Ascending aorta (tissue), 2 donors: ENCODE measurements around the gene ADGRG1. TPM values are rescaled to one million over a fixed set of nuclear protein-coding genes. Genes with fewer than 3 reads are reported as not detected.

Experiments used
- DNase-seq, 2 donors: peaks; one replicate each; pipeline ENCODE4 v3.0.0-alpha.2; 2019; ENCODE audit warnings: low spot score in 2 of 2
- H3K27ac ChIP-seq, 2 donors: fragments of 200-600 bp; sonication (generic); one replicate each; pipeline ENCODE4 v1.5.1; 2016 to 2017; ENCODE audit warnings: mild to moderate bottlenecking in 1 of 2
- H3K27me3 ChIP-seq: fragments of 200-600 bp; sonication (generic); one replicate; pipeline ENCODE4 v1.5.1; 2017
- H3K36me3 ChIP-seq, 2 donors: fragments of 200-600 bp; sonication (generic); one replicate each; pipeline ENCODE4 v1.5.1; 2016
- H3K4me1 ChIP-seq, 2 donors: fragments of 200-600 bp; sonication (generic); one replicate each; pipeline ENCODE4 v1.5.1; 2016 to 2017; ENCODE audit warnings: mild to moderate bottlenecking in 1 of 2
- H3K4me3 ChIP-seq, 2 donors: fragments of 200-600 bp; sonication (generic); one replicate each; pipeline ENCODE4 v1.5.1; 2016 to 2017; ENCODE audit warnings: mild to moderate bottlenecking in 1 of 2
- H3K9me3 ChIP-seq, 2 donors: fragments of 200-600 bp; sonication (generic); one replicate each; pipeline ENCODE4 v1.5.1; 2016
- CTCF ChIP-seq, 3 experiments: fragments of 200-600 bp in 2 of 3; fragments of 450-650 bp in 1 of 3; sonication (generic) in 2 of 3; IDR thresholded peaks; one replicate each; pipeline ENCODE4 v1.5.1; 2016 to 2019; ENCODE audit warnings: antibody characterized with exemption in 3 of 3, mild to moderate bottlenecking in 1 of 3, moderate library complexity in 1 of 3
- intact Hi-C: fragments of 100-400 bp; cut with DNase I; formaldehyde crosslinking; loops from one replicate; pipeline ENCODE4 v1.15.1; 2023
- total RNA-seq: library from RNA; depleted of rRNA; stranded (reverse); fragments of >200 nt; gene quantifications from one replicate; pipeline ENCODE4 v1.1.0, GENCODE V29; 2016

Gene ADGRG1
- total RNA-seq, 1 donor from 2014 or later, result 343 TPM

DNA sequence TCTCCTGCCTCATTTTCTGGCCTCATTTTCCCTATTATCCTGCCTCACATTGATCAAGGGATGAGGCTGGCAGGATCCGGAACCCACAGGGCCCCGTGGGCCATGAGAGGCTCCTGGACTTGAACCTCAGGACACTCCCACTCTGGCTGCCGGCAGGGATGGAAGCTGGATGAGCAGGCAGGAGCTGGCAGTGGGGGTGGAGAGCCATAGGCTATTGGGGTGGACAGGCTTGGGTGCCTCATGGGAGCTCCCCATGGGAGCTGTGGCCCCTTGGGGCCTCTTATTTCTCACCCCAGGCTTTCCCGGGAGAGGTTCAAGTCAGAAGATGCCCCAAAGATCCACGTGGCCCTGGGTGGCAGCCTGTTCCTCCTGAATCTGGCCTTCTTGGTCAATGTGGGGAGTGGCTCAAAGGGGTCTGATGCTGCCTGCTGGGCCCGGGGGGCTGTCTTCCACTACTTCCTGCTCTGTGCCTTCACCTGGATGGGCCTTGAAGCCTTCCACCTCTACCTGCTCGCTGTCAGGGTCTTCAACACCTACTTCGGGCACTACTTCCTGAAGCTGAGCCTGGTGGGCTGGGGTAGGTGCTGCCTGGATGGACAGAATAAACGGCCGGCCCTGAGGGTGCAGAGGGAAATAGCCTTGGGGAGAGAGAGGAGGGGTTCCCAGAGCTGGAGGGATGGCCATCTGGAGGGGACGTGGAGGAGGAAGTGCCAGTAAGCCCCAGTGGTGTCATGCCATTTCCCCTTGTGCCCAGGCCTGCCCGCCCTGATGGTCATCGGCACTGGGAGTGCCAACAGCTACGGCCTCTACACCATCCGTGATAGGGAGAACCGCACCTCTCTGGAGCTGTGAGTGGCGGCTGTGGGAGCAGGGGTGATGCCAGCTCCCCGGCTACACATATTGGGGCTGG lies 55.5 kb downstream of the ADGRG1 start:
- H3K4me1 ChIP-seq, result no peaks in the 10 kb centered on the region
- no peak for DNase-seq

DNA sequence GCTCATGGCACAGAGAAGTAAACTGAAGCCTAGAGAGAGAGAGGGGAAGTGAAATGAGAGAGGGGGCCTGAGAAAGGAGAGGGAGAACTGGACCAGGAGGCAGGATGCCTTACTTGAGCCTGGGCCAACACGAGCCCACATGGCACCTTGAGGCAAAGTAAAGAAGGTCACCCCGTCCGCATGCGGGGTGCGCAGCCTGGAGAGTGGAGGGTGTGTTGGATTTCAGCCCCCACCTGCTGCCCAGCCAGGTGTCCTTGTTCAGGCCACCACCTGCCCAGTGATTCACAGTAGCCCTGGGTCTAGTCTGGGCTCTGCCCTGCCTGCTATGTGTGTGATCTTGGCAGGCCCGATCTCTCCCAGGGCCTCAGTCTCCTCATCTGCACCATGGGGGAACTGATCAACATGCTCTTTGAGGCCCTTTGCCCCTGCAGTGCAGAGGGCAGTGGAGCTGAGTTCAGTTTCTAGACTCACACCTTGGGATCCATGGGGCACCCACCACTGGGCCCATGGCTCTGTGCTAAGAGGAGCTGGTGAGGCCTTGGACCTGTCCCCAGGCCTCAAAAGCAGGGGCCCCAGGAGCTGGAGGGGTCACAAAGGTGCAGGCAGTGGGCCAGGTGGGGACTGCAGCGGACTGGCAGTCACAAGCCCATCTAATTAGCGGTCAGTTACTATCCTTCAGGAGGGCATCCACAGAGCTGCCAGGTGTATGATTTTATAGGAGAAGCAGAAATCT lies 56.4 kb downstream of the ADGRG1 start:
- Histone ChIP-seq H3K27me3 (no peaks in the 10 kb centered on the region), H3K27ac (no peak overlapping the region), H3K36me3 (no peaks in the 10 kb centered on the region), H3K4me1 (no peaks in the 10 kb centered on the region), H3K4me3 (no peak overlapping the region), H3K9me3 (no peaks in the 10 kb centered on the region)
- intact Hi-C loops, result no loop called here
- no peak for DNase-seq
- TF ChIP-seq CTCF (IDR thresholded peaks at IDR 0.05), result no peak

More for the DNA sequence above, 55.5 kb downstream of the ADGRG1 start:
- H3K27ac ChIP-seq, result no peak overlapping the region
- intact Hi-C loops, result no loop called here
- H3K36me3 ChIP-seq, result no peaks in the 10 kb centered on the region
- no peak overlapping the region for H3K4me3 ChIP-seq
- no peaks in the 10 kb centered on the region for H3K27me3 ChIP-seq
- no peaks in the 10 kb centered on the region for H3K9me3 ChIP-seq
- no peak for TF ChIP-seq CTCF (IDR thresholded peaks at IDR 0.05)

DNA sequence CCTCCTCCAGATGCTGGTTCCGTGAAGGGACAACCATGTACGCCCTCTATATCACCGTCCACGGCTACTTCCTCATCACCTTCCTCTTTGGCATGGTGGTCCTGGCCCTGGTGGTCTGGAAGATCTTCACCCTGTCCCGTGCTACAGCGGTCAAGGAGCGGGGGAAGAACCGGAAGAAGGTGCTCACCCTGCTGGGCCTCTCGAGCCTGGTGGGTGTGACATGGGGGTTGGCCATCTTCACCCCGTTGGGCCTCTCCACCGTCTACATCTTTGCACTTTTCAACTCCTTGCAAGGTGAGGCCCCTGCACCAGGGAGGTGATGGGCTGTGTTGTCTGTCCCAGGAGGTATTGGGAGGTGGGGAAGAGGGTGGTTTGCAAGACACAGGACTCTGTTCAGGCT lies 57.2 kb downstream of the ADGRG1 start:
- Histone ChIP-seq H3K27me3 (no peaks in the 10 kb centered on the region), H3K4me3 (no peak overlapping the region), H3K9me3 (no peaks in the 10 kb centered on the region), H3K36me3 (no peaks in the 10 kb centered on the region), H3K27ac (no peak overlapping the region), H3K4me1 (no peaks in the 10 kb centered on the region)
- peak in 1 of 2 donors; percentile 60 for DNase-seq
- TF ChIP-seq CTCF (IDR thresholded peaks at IDR 0.05), result no peak
- intact Hi-C loops, result no loop called here

DNA sequence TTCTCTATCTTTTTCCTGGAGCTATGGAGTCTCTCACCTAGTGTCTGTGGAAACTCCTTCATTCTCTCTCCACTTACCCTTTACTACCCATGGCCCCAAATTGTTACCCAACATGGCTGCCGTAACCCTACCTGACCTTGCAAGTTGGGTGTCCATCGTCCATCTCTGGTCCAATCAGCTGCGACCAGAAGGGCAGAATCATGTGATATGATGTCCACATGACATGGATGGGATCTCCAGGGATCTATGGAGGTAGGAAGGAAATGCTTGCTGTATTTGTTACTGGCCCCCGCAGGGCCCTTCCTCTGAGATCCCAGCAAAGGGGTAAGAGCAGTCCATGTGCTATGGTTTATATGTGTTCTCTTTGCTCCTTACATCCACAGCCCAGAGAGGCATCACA lies 58.1 kb downstream of the ADGRG1 start:
- no peak overlapping the region for H3K4me3 ChIP-seq
- intact Hi-C loops, result no loop called here
- H3K27me3 ChIP-seq, result no peaks in the 10 kb centered on the region
- H3K4me1 ChIP-seq, result no peaks in the 10 kb centered on the region
- H3K27ac ChIP-seq, result no peak overlapping the region
- TF ChIP-seq CTCF (IDR thresholded peaks at IDR 0.05), result no peak
- DNase-seq, result peak in 1 of 2 donors; percentile 34
- H3K9me3 ChIP-seq, result no peaks in the 10 kb centered on the region
- H3K36me3 ChIP-seq, result no peaks in the 10 kb centered on the region

DNA sequence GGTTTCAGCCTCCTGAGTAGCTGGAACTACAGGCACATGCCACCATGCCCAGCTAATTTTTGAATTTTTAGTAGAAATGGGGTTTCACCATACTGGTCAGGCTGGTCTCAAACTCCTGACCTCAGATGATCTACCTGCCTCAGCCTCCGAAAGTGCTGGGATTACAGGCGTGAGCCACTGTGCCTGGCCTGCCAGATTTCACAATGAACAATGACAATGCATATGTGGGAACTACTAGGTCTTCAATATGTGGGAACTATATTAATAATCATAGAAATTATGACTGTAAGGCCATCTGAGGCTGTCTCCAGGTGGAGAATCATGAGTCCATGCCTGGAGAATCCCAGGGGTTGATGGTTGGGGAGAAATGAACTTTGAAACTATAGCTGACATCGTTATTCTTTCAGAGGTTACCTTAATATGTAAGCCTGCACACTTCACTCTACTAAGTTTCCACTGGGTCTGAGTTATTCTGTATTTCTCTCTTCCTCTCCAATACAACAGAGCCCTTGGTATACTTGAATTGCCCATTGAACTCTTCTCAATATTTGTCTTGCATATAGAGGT lies 59.0 kb downstream of the ADGRG1 start:
- peak in 1 of 2 donors; percentile 5 for DNase-seq
- Histone ChIP-seq H3K4me1 (no peaks in the 10 kb centered on the region), H3K9me3 (no peaks in the 10 kb centered on the region), H3K27ac (no peak overlapping the region), H3K27me3 (no peaks in the 10 kb centered on the region), H3K4me3 (no peak overlapping the region), H3K36me3 (no peaks in the 10 kb centered on the region)
- intact Hi-C loops, result no loop called here
- no peak for TF ChIP-seq CTCF (IDR thresholded peaks at IDR 0.05)
